Measurements from ENCODE around the gene MATCAP1. TPM values are rescaled to one million over a fixed set of nuclear protein-coding genes. Genes with fewer than 3 reads are reported as not detected.

MATCAP1 gene
- total and polyA plus RNA-seq, 2 donors (not counting 1 experiment from before 2014, with no cell fraction given) = 16.6 to 28.4 TPM

DNA sequence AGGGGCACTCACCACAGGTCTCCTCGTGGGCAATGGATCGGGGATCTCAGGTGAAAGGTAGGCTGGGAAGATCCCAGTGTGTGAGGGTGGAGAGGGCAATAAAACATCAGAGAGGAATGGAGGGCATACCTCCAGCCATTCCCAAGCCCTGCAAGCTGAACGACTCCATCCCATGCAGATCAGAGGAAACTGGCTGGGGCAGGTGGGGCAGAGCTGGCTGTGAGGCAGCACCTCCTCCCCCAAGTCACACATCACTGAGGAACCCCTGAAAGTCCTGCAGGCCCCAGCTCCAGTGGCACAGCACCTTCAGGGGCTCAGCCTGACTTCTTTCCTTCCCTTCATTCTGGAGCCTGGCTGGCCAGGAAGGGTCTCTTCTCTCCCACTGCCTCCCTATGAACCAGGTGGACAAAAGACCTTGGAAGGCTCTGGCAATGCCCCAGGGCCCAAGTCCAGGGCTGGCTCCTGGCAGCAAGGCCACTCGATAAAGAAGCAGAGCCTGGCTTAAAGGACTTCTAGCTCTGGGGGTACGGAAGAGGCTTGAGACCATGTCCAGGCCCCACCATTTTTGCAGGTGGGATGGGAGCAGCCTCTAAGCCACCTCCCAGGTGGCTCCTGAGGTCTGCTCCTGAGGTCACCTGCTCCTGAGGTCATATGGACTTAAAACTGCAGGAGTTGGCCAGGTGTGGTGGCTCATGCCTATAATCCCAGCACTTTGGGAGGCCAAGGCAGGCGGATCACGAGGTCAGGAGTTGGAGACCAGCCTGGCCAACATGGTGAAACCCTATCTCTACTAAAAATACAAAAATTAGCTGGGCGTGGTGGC is 29.6 kb upstream of the MATCAP1 start:
- no peak overlapping the region for H3K4me3 ChIP-seq (replicated peaks in 1 of 4; ENCODE audit: control extremely low read depth in 1 of 4, insufficient read depth in 1 of 4, low read depth in 3 of 4, low read length in 4 of 4)
- H3K4me1 ChIP-seq (ENCODE audit: control insufficient read depth, extremely low read depth, insufficient read depth, low read length) = peaks cover 6% of the 10 kb centered on the region
- no peaks in the 10 kb centered on the region for H3K9me3 ChIP-seq (ENCODE audit: control insufficient read depth, insufficient read depth, low read depth, low read length)
- no peak overlapping the region for H3K9ac ChIP-seq (ENCODE audit: insufficient read depth, low read length)
- H3K36me3 ChIP-seq (ENCODE audit: control insufficient read depth, insufficient read depth, low read length) = no peaks in the 10 kb centered on the region
- H3K27me3 ChIP-seq (ENCODE audit: control insufficient read depth, insufficient read depth, low read length) = no peaks in the 10 kb centered on the region
- no peak overlapping the region for H2AFZ ChIP-seq (ENCODE audit: low read length)
- no peaks in the 10 kb centered on the region for H4K20me1 ChIP-seq (ENCODE audit: control insufficient read depth, extremely low read depth, insufficient read depth, low read length)
- H3K79me2 ChIP-seq (ENCODE audit: control insufficient read depth, insufficient read depth, low read length) = no peaks in the 10 kb centered on the region
- H3K4me2 ChIP-seq (ENCODE audit: extremely low read depth, insufficient read depth, low read length) = no peak overlapping the region
- H3K27ac ChIP-seq (ENCODE audit: insufficient read depth, low read length) = no peak overlapping the region
- TF ChIP-seq EZH2 (IDR thresholded peaks at IDR 0.05; ENCODE audit: low read length, missing control alignments) = no peak
- TF ChIP-seq, protein P1, sequence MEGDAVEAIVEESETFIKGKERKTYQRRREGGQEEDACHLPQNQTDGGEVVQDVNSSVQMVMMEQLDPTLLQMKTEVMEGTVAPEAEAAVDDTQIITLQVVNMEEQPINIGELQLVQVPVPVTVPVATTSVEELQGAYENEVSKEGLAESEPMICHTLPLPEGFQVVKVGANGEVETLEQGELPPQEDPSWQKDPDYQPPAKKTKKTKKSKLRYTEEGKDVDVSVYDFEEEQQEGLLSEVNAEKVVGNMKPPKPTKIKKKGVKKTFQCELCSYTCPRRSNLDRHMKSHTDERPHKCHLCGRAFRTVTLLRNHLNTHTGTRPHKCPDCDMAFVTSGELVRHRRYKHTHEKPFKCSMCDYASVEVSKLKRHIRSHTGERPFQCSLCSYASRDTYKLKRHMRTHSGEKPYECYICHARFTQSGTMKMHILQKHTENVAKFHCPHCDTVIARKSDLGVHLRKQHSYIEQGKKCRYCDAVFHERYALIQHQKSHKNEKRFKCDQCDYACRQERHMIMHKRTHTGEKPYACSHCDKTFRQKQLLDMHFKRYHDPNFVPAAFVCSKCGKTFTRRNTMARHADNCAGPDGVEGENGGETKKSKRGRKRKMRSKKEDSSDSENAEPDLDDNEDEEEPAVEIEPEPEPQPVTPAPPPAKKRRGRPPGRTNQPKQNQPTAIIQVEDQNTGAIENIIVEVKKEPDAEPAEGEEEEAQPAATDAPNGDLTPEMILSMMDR (conservative IDR thresholded peaks at IDR 0.05 in 1 of 2, IDR thresholded peaks at IDR 0.05 in 1 of 2; ENCODE audit: low read depth in 1 of 2, low read length in 2 of 2) = no peak
- no peak for DNase-seq (ENCODE audit: low read depth in 2 of 2)

DNA sequence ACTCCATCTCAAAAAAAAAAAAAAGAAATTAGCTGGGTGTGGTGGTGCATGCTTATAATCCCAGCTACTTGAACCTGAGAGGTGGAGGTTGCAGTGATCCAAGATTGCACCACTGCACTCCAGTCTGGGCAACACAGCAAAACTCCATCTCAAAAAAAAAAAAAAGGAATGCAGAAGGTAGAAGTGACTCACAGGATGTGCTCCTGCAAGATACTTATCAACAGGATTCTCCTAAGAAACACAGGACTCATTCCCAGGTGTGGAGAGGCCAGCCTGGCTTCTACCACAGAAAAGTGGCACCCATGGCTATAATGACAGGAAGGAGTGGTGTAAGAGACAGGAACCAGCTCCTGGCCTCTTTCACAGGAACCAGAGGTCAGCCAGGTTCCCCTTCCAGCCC is 29.0 kb upstream of the MATCAP1 start:
- Histone ChIP-seq H3K4me2 (ENCODE audit: extremely low read depth, insufficient read depth, low read length) (no peak overlapping the region), H3K27ac (ENCODE audit: insufficient read depth, low read length) (no peak overlapping the region), H3K79me2 (ENCODE audit: control insufficient read depth, insufficient read depth, low read length) (no peaks in the 10 kb centered on the region), H3K4me1 (ENCODE audit: control insufficient read depth, extremely low read depth, insufficient read depth, low read length) (peaks cover 11% of the 10 kb centered on the region), H3K27me3 (ENCODE audit: control insufficient read depth, insufficient read depth, low read length) (no peaks in the 10 kb centered on the region), H3K9me3 (ENCODE audit: control insufficient read depth, insufficient read depth, low read depth, low read length) (no peaks in the 10 kb centered on the region), H3K9ac (ENCODE audit: insufficient read depth, low read length) (no peak overlapping the region), H3K36me3 (ENCODE audit: control insufficient read depth, insufficient read depth, low read length) (no peaks in the 10 kb centered on the region), H4K20me1 (ENCODE audit: control insufficient read depth, extremely low read depth, insufficient read depth, low read length) (no peaks in the 10 kb centered on the region), H2AFZ (ENCODE audit: low read length) (no peak overlapping the region), H3K4me3 (replicated peaks in 1 of 4; ENCODE audit: control extremely low read depth in 1 of 4, insufficient read depth in 1 of 4, low read depth in 3 of 4, low read length in 4 of 4) (no peak overlapping the region)
- DNase-seq (ENCODE audit: low read depth in 2 of 2) = no peak
- TF ChIP-seq, protein P1 (conservative IDR thresholded peaks at IDR 0.05 in 1 of 2, IDR thresholded peaks at IDR 0.05 in 1 of 2; ENCODE audit: low read depth in 1 of 2, low read length in 2 of 2) = no peak
- no peak for TF ChIP-seq EZH2 (IDR thresholded peaks at IDR 0.05; ENCODE audit: low read length, missing control alignments)

DNA sequence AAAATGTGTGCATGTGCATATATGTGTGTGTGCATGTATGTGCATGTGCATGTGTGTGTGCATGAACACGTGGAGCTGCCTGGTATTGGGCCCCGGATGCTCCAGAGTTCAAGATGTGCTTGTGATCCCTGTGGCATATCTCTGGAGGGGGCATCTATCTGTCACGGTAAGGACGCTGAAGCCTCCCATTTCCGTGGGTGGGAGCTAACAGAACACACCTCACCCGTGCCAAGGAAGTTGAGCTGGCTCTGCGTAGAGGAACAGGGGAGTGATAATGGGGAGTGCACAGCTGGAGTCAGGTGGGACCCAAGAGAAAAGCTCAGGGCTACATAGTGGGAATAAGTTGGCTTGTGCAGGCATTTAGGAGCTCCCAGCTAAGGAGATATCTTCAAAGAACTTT is 27.9 kb upstream of the MATCAP1 start:
- Histone ChIP-seq H3K4me1 (ENCODE audit: control insufficient read depth, extremely low read depth, insufficient read depth, low read length) (peaks cover 12% of the 10 kb centered on the region), H3K79me2 (ENCODE audit: control insufficient read depth, insufficient read depth, low read length) (no peaks in the 10 kb centered on the region), H3K9me3 (ENCODE audit: control insufficient read depth, insufficient read depth, low read depth, low read length) (no peaks in the 10 kb centered on the region), H3K4me2 (ENCODE audit: extremely low read depth, insufficient read depth, low read length) (no peak overlapping the region), H3K27me3 (ENCODE audit: control insufficient read depth, insufficient read depth, low read length) (no peaks in the 10 kb centered on the region), H2AFZ (ENCODE audit: low read length) (no peak overlapping the region), H3K4me3 (replicated peaks in 1 of 4; ENCODE audit: control extremely low read depth in 1 of 4, insufficient read depth in 1 of 4, low read depth in 3 of 4, low read length in 4 of 4) (no peak overlapping the region), H3K9ac (ENCODE audit: insufficient read depth, low read length) (no peak overlapping the region), H3K27ac (ENCODE audit: insufficient read depth, low read length) (no peak overlapping the region), H3K36me3 (ENCODE audit: control insufficient read depth, insufficient read depth, low read length) (no peaks in the 10 kb centered on the region), H4K20me1 (ENCODE audit: control insufficient read depth, extremely low read depth, insufficient read depth, low read length) (no peaks in the 10 kb centered on the region)
- no peak for DNase-seq (ENCODE audit: low read depth in 2 of 2)
- TF ChIP-seq EZH2 (IDR thresholded peaks at IDR 0.05; ENCODE audit: low read length, missing control alignments) = no peak
- TF ChIP-seq, protein P1 (conservative IDR thresholded peaks at IDR 0.05 in 1 of 2, IDR thresholded peaks at IDR 0.05 in 1 of 2; ENCODE audit: low read depth in 1 of 2, low read length in 2 of 2) = no peak

All from fibroblast of lung (primary cell).